LNCaP clone FGC (cell line): ENCODE data around the gene RAP1GAP2.

Source experiments
- DNase-seq: peaks from one replicate; pipeline ENCODE4 v3.0.0-alpha.2; 2011; ENCODE audit warnings: low read depth
- H3K4me3 ChIP-seq: 2 replicates; pipeline ENCODE4 v1.5.1; 2011; ENCODE audit warnings: mild to moderate bottlenecking, low read depth, low read length, control low read depth
- CTCF ChIP-seq: IDR thresholded peaks from 2 replicates; pipeline ENCODE4 v1.5.1; 2012; ENCODE audit warnings: mild to moderate bottlenecking; ENCODE audit not compliant: control insufficient read depth, insufficient read depth; ENCODE audit errors: extremely low read depth

RAP1GAP2 gene

GRCh38 chr17:3003296-3004149 lies 207.3 kb downstream of the RAP1GAP2 start:
- TF ChIP-seq CTCF: no peak
- no peak for DNase-seq
- H3K4me3 ChIP-seq: peak overlapping the region; percentile 15; the same call in 1 of the 2 replicates

GRCh38 chr17:3004150-3004801 lies 208.0 kb downstream of the RAP1GAP2 start:
- peak overlapping the region; percentile 15; the same call in 1 of the 2 replicates for H3K4me3 ChIP-seq
- no peak for TF ChIP-seq CTCF
- peak; percentile 96 for DNase-seq

GRCh38 chr17:3004925-3005324 lies 208.7 kb downstream of the RAP1GAP2 start:
- no peak overlapping the region for H3K4me3 ChIP-seq
- DNase-seq: no peak
- TF ChIP-seq CTCF: no peak

- no peak overlapping the region for H3K4me3 ChIP-seq
- no peak for TF ChIP-seq CTCF
- no peak for DNase-seq
These were observed 209.5 kb downstream of the RAP1GAP2 start for GRCh38 chr17:3005696-3006095.

GRCh38 chr17:3006801-3007200 lies 210.6 kb downstream of the RAP1GAP2 start:
- H3K4me3 ChIP-seq: no peak overlapping the region
- no peak for DNase-seq
- TF ChIP-seq CTCF: no peak

- TF ChIP-seq CTCF: no peak
- no peak overlapping the region for H3K4me3 ChIP-seq
- no peak for DNase-seq
These were observed 211.4 kb downstream of the RAP1GAP2 start for GRCh38 chr17:3007651-3008121.
